Testis (tissue), 2 donors: ENCODE results near the gene ACAD11.

Source experiments
- CTCF ChIP-seq, 3 experiments: fragments of 450-650 bp in 2 of 3; fragments of 200-600 bp in 1 of 3; sonication (generic) in 1 of 3; IDR thresholded peaks; one replicate each; pipeline ENCODE4 v1.5.1; 2016 to 2019; ENCODE audit warnings: antibody characterized with exemption in 3 of 3, mild to moderate bottlenecking in 2 of 3, moderate library complexity in 1 of 3
- POLR2A ChIP-seq: fragments of 450-650 bp; IDR thresholded peaks from one replicate; pipeline ENCODE4 v1.6.1; 2017; ENCODE audit warnings: antibody characterized with exemption, mild to moderate bottlenecking, moderate library complexity

- TF ChIP-seq CTCF (IDR thresholded peaks at IDR 0.05) = no peak
- TF ChIP-seq POLR2A = no peak
These were observed 109.6 kb downstream of the ACAD11 start for GRCh38 chr3:132549890-132550578.
